ENCODE data around the gene PPIL1. TPM values are rescaled to one million over a fixed set of nuclear protein-coding genes. Genes with fewer than 3 reads are reported as not detected.

PPIL1 gene
- total RNA-seq, 1 experiment from 2014 or later: 87.8 TPM

GRCh38 chr6:36867471-36868224 lies 7.0 kb downstream of the PPIL1 start:
- no peak overlapping the region for H3K4me2 ChIP-seq (ENCODE audit: insufficient read depth, insufficient read length, low read length)
- no peaks in the 10 kb centered on the region for H3K9me3 Mint-ChIP-seq
- DNase-seq: no peak
- no peak overlapping the region for H3K56ac ChIP-seq (ENCODE audit: insufficient read length, low read depth, low read length)
- no peak overlapping the region for H3K4ac ChIP-seq (ENCODE audit: low read depth, low read length)
- H4K8ac ChIP-seq (replicated peaks; ENCODE audit: insufficient read length, low read depth, low read length): no peak overlapping the region
- no peak overlapping the region for H3K23ac ChIP-seq (ENCODE audit: insufficient read length, low read depth, low read length)
- H4K91ac ChIP-seq (ENCODE audit: insufficient read length, low read depth, low read length): no peak overlapping the region
- no peak overlapping the region for H2AFZ ChIP-seq (ENCODE audit: low read length)
- H3K27me3 ChIP-seq (ENCODE audit: insufficient read depth, low read length): no peaks in the 10 kb centered on the region
- no peaks in the 10 kb centered on the region for H3K9me3 ChIP-seq (ENCODE audit: control insufficient read depth, low read depth, low read length)
- H3K9ac ChIP-seq (ENCODE audit: extremely low read depth, insufficient read length, low read length): no peak overlapping the region
- H2BK5ac ChIP-seq (ENCODE audit: insufficient read length, low read length): no peak overlapping the region
- no peak overlapping the region for H4K5ac ChIP-seq (ENCODE audit: insufficient read length, low read depth, low read length)
- TF ChIP-seq CTCF (conservative IDR thresholded peaks at IDR 0.05): no peak
- H3K27ac Mint-ChIP-seq: no peak overlapping the region
- H3K27ac ChIP-seq (ENCODE audit: insufficient read length, low read depth, low read length): no peak overlapping the region
- no peak overlapping the region for H2BK12ac ChIP-seq (ENCODE audit: insufficient read length, low read depth, low read length)
- H2BK120ac ChIP-seq (ENCODE audit: low read depth, low read length, poor library complexity, severe bottlenecking): no peak overlapping the region
- H3K18ac ChIP-seq (ENCODE audit: insufficient read length, low read depth, low read length): no peak overlapping the region
- no peaks in the 10 kb centered on the region for H3K23me2 ChIP-seq (ENCODE audit: insufficient read length, low read depth, low read length, poor library complexity, severe bottlenecking)
- no peaks in the 10 kb centered on the region for H4K20me1 ChIP-seq (ENCODE audit: control insufficient read depth, insufficient read depth, insufficient read length)
- H3K27me3 Mint-ChIP-seq (ENCODE audit: low read depth): no peaks in the 10 kb centered on the region
- H2BK15ac ChIP-seq (ENCODE audit: low read depth, low read length): no peak overlapping the region
- peaks cover 29 to 85% (median 73%) of the 10 kb centered on the region in 3 experiments for H3K36me3 Mint-ChIP-seq (ENCODE audit: insufficient read depth in 1 of 3, low read depth in 3 of 3)
- no peak overlapping the region for H3K4me3 Mint-ChIP-seq
- no peak overlapping the region for H2BK20ac ChIP-seq (ENCODE audit: low read depth, low read length, poor library complexity, severe bottlenecking)
- peaks cover 12% of the 10 kb centered on the region for H3K79me2 ChIP-seq (ENCODE audit: insufficient read depth, low read length)
- H3K4me1 ChIP-seq (ENCODE audit: insufficient read depth, low read length): no peaks in the 10 kb centered on the region
- H3K14ac ChIP-seq (ENCODE audit: insufficient read depth, low read length): 0 out of 2 replicates have a peak overlapping the region, but pooled peaks have one; percentile 22
- H3T11ph ChIP-seq (ENCODE audit: low read length): no peak overlapping the region
- H3K4me1 Mint-ChIP-seq: peaks cover 30 to 36% of the 10 kb centered on the region in 2 experiments
- H2AK5ac ChIP-seq (ENCODE audit: insufficient read length, low read length): no peak overlapping the region
- WGBS (ENCODE audit: extremely low coverage, insufficient read length, low lambda C conversion rate): no CpG with 5 or more reads among the region's 4 CpGs
- H3K79me1 ChIP-seq (ENCODE audit: insufficient read depth, low read depth, low read length, poor library complexity, severe bottlenecking): peaks cover 7% of the 10 kb centered on the region

Data from H9 (cell line).